HepG2 (cell line): ENCODE data around the gene DNMBP.

ENCODE experiments used
- ATF3 ChIP-seq: sonication (generic); formaldehyde crosslinking; IDR thresholded peaks from 2 replicates; pipeline ENCODE4 v1.4.0; 2020; ENCODE audit warnings: missing genetic modification reagents
- CSRNP2 ChIP-seq: sonication (generic); formaldehyde crosslinking; conservative IDR thresholded peaks from 2 replicates; pipeline ENCODE4 v1.8.0; 2022; ENCODE audit warnings: low read depth, missing genetic modification reagents
- FOSL1 ChIP-seq: sonication (generic); formaldehyde crosslinking; IDR thresholded peaks from 2 replicates; pipeline ENCODE4 v1.9.0; 2021; ENCODE audit warnings: missing genetic modification reagents, borderline replicate concordance
- SAFB2 ChIP-seq: sonication (generic); formaldehyde crosslinking; IDR thresholded peaks from 2 replicates; pipeline ENCODE4 v1.5.1; 2020; ENCODE audit warnings: missing genetic modification reagents, low read depth, mild to moderate bottlenecking, borderline replicate concordance
- ZNF232 ChIP-seq: sonication (generic); formaldehyde crosslinking; IDR thresholded peaks from 2 replicates; pipeline ENCODE4 v1.4.0; 2020; ENCODE audit warnings: missing genetic modification reagents, borderline replicate concordance

- TF ChIP-seq ZNF232 (CRISPR knock-in tag) (no peak), FOSL1 (CRISPR knock-in tag) (no peak), ATF3 (CRISPR knock-in tag) (no peak), CSRNP2 (no peak), SAFB2 (CRISPR knock-in tag) (no peak)
These were observed 97.7 kb downstream of the DNMBP start for GRCh38 chr10:99912041-99912440.
